Endothelial cell of umbilical vein (primary cell): ENCODE results near the gene GCNA.

Experiments
- EZH2 ChIP-seq: IDR thresholded peaks from 2 replicates; pipeline ENCODE4 v1.6.1; 2012; ENCODE audit warnings: borderline replicate concordance, low read depth, mild to moderate bottlenecking, moderate library complexity, low read length, inconsistent platforms; ENCODE audit not compliant: severe bottlenecking
- POLR2AphosphoS5 ChIP-seq: IDR thresholded peaks from 2 replicates; pipeline ENCODE4 v1.6.1; 2012; ENCODE audit warnings: low read depth, mild to moderate bottlenecking, control low read depth, low read length, moderate library complexity; ENCODE audit not compliant: insufficient read depth
- TF ChIP-seq, protein P1 (sequence below), 2 donors: IDR thresholded peaks; 1 replicate in 1 of 2; 2 replicates in 1 of 2; pipeline ENCODE4 v1.5.1; 2011; ENCODE audit warnings: low read length in 2 of 2, mild to moderate bottlenecking in 2 of 2, moderate library complexity in 2 of 2, control low read depth in 1 of 2, inconsistent platforms in 1 of 2, low read depth in 1 of 2; ENCODE audit not compliant: insufficient read depth in 1 of 2; ENCODE audit errors: extremely low read depth in 1 of 2
- TF ChIP-seq, protein P2 (sequence below): IDR thresholded peaks from 2 replicates; pipeline ENCODE4 v1.6.1; 2011; ENCODE audit not compliant: insufficient read depth, insufficient read length

GRCh38 chrX:71546879-71547278 is 31.4 kb upstream of the GCNA start:
- TF ChIP-seq, protein P1, sequence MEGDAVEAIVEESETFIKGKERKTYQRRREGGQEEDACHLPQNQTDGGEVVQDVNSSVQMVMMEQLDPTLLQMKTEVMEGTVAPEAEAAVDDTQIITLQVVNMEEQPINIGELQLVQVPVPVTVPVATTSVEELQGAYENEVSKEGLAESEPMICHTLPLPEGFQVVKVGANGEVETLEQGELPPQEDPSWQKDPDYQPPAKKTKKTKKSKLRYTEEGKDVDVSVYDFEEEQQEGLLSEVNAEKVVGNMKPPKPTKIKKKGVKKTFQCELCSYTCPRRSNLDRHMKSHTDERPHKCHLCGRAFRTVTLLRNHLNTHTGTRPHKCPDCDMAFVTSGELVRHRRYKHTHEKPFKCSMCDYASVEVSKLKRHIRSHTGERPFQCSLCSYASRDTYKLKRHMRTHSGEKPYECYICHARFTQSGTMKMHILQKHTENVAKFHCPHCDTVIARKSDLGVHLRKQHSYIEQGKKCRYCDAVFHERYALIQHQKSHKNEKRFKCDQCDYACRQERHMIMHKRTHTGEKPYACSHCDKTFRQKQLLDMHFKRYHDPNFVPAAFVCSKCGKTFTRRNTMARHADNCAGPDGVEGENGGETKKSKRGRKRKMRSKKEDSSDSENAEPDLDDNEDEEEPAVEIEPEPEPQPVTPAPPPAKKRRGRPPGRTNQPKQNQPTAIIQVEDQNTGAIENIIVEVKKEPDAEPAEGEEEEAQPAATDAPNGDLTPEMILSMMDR (IDR thresholded peaks at IDR 0.05; ENCODE audit: extremely low read depth in 1 of 2, insufficient read depth in 1 of 2, low read depth in 1 of 2, low read length in 2 of 2) = no peak
- TF ChIP-seq POLR2AphosphoS5 (no peak), EZH2 (no peak)
- TF ChIP-seq, protein P2, sequence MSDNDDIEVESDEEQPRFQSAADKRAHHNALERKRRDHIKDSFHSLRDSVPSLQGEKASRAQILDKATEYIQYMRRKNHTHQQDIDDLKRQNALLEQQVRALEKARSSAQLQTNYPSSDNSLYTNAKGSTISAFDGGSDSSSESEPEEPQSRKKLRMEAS = no peak
